Activated CD8-positive, alpha-beta T cell treated with anti-CD3 and anti-CD28 coated beads, Interleukin-2, amount 10 ng/mL, durations not matched to agents 7 days and 5 days (primary cell): Measurements from ENCODE around the gene PXMP2. TPM values are rescaled to one million over a fixed set of nuclear protein-coding genes. Genes with fewer than 3 reads are reported as not detected.
A peak's percentile ranks its signal among the peaks of the same experiment; 100 is the strongest.

Experiments
- ATAC-seq: fragments of 150-1000 bp; cut with Tn5 transposase; one replicate; pipeline ENCODE4 v1.10.0; 2021; ENCODE audit warnings: moderate library complexity
- CTCF ChIA-PET: fragments of 350-600 bp; sonication (Branson Sonifier 250); formaldehyde crosslinking; loops from one replicate; lab custom pipeline; 2021; ENCODE audit warnings: antibody characterized with exemption; lab: Charles Lee
- POLR2A ChIA-PET: fragments of 350-600 bp; sonication (Branson Sonifier 250); formaldehyde crosslinking; loops from one replicate; lab custom pipeline; 2021; ENCODE audit warnings: antibody characterized with exemption; lab: Charles Lee
- DNase-seq: peaks from one replicate; pipeline ENCODE4 v3.0.0-alpha.2; 2020
- H3K27ac Mint-ChIP-seq: one replicate; pipeline ENCODE4 v1.8.0; 2021; ENCODE audit warnings: mild to moderate bottlenecking, mixed read lengths
- H3K27me3 Mint-ChIP-seq: one replicate; pipeline ENCODE4 v1.8.0; 2021; ENCODE audit warnings: low read depth, mixed read lengths
- H3K36me3 Mint-ChIP-seq: one replicate; pipeline ENCODE4 v1.8.0; 2021; ENCODE audit warnings: low read depth, mixed read lengths
- H3K4me1 Mint-ChIP-seq: one replicate; pipeline ENCODE4 v1.8.0; 2021; ENCODE audit warnings: low read depth, mixed read lengths
- H3K4me3 Mint-ChIP-seq: one replicate; pipeline ENCODE4 v1.8.0; 2021; ENCODE audit warnings: mild to moderate bottlenecking, mixed read lengths
- H3K9me3 Mint-ChIP-seq: one replicate; pipeline ENCODE4 v1.8.0; 2022; ENCODE audit warnings: mixed read lengths; ENCODE audit not compliant: insufficient read depth
- total RNA-seq, 2 experiments: library from RNA; stranded (reverse); gene quantifications; one replicate each; pipeline ENCODE4 v1.2.3, GENCODE V29; 2021

PXMP2 gene
- total RNA-seq, 2 experiments from 2014 or later, result 38.0 to 40.6 TPM

DNA sequence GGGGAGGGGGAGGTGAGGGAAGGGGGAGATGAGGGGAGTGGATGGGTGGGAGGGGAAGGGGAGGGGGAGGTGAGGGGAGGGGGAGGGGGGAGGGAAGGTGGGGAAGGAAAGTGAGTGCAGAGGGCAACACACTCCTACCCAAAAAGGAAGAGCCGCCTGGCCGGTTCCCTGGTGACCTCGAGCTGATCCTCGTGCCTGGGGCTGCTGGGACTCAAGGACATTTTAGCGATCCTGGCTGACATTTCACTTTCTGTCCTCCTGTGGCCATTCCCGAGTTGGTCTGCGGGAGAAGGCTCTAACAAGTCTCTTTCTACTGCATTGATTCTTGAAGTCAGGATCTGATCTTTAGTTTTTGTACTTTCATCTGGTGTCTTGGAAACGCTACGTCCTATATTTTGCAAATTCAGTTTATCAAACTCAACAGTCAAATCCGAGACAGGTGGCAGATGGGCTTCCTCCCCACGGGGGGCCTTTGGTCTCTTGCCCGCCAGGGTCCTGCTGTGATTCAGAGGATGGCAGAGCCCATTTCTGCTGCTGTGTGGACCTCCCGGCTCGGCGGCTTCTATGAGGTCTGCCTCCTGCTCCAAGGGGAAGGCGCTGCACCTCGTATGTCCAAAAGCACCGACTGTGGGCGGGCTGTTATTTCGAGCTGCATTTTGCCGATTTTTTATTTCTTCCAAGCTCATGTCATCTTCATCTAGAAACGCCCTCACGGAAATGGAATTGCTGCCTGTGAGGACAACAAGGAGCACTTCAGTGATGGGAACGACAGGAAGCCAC is 42.3 kb downstream of the PXMP2 start:
- H3K4me1 Mint-ChIP-seq, result peaks cover 2% of the 10 kb centered on the region
- no peak overlapping the region for H3K4me3 Mint-ChIP-seq
- CTCF ChIA-PET, result no interaction called here
- ATAC-seq (peak; percentile 39), DNase-seq (no peak)
- no peaks in the 10 kb centered on the region for H3K27me3 Mint-ChIP-seq
- H3K9me3 Mint-ChIP-seq, result no peaks in the 10 kb centered on the region
- H3K27ac Mint-ChIP-seq, result peak overlapping the region; percentile 10
- peaks cover 87% of the 10 kb centered on the region for H3K36me3 Mint-ChIP-seq
- POLR2A ChIA-PET, result no interaction called here

DNA sequence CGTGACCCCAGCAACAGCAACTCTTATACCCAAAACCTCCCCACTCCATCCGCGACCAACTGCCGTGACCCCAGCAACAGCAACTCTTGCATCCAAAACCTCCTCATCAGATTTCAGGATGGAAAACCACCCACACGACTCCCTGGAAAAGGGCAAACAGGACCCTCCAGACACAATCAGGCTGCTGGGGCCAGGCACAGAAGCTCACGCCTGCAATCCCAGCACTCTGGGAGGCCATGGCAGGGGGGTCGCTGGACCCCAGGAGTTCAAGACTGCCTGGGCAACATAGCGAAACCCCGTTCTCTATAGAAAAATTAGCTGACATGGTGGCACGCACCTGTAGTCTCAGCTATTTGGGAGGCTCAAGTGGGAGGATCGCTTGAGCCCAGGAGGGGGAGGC is 43.0 kb downstream of the PXMP2 start:
- H3K27ac Mint-ChIP-seq, result peak overlapping the region; percentile 10
- H3K27me3 Mint-ChIP-seq, result no peaks in the 10 kb centered on the region
- ATAC-seq, result peak; percentile 19

DNA sequence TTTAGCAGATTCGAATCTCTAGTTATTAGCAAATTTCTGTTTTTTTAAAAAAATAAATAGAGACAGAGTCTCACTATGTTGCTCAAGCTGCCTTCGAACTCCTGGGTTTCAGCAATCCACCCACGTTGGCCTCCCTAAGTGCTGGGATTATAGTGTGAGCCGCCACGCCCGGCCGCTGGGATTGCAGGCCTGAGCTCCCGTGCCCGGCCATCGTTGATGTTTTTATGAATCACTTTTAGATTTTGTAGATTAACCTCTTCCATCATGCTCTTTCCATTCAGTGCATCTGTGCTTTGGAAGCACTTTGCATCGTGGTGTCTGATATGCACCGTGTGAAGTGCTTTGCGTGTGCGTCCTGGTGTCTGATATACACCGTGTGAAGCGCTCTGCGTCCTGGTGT is 44.2 kb downstream of the PXMP2 start:
- no peak for ATAC-seq
- ChIA-PET POLR2A (no interaction called here), CTCF (no interaction called here)
- Mint-ChIP-seq H3K36me3 (peaks cover 87% of the 10 kb centered on the region), H3K4me3 (no peak overlapping the region), H3K27me3 (no peaks in the 10 kb centered on the region), H3K9me3 (no peaks in the 10 kb centered on the region), H3K27ac (no peak overlapping the region), H3K4me1 (peaks cover 2% of the 10 kb centered on the region)
- DNase-seq, result no peak

More for the DNA sequence above, 43.0 kb downstream of the PXMP2 start:
- no peak overlapping the region for H3K4me3 Mint-ChIP-seq
- ChIA-PET CTCF (no interaction called here), POLR2A (interaction anchor here (0.7 kb wide), 1 partner anchor 22 kb away, joined by 4 read pairs; no protein-coding TSS in a partner anchor)
- H3K4me1 Mint-ChIP-seq, result peaks cover 2% of the 10 kb centered on the region
- H3K36me3 Mint-ChIP-seq, result peaks cover 89% of the 10 kb centered on the region
- no peak for DNase-seq
- no peaks in the 10 kb centered on the region for H3K9me3 Mint-ChIP-seq

DNA sequence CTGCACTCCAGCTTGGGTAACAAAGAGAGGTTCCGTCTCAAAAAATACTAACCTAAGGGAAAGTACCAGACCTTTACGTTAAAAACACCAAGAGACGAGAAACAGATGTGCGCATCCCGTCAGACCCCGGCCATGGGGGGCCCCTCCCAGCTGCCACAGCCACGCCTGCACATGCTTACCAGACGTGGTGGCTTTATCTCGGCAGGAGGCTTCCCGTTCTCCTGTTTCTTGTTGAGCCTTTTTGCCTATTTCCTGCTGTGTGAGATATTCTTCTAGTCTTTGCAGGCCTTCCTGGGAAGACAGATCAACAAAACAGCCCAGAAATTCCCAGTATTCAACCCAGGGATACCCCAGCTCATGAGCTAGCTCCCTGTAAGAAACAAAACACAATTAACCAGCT is 46.8 kb downstream of the PXMP2 start:
- Mint-ChIP-seq H3K36me3 (peaks cover 80% of the 10 kb centered on the region), H3K4me1 (no peaks in the 10 kb centered on the region), H3K27ac (no peak overlapping the region)

DNA sequence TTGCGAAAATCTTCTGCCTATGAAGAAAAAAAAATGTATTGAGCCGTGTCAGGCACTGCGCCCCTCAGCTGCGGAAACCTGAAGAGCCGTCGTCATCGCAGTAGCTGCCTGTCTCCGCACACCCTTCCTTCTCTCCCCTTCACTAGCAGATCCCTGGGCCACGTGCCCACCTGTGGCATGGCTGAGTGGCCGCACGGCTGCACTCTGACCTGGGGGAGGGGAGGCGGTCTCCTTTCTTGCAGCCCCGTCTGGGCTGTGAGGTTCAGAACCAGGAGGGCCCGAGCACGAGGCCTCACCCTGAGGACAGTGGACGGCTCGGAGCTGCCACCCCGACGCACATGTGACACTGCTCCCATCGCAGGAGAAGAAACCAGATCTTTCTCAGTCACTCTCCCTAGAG is 48.1 kb downstream of the PXMP2 start:
- H3K27ac Mint-ChIP-seq, result no peak overlapping the region
- H3K36me3 Mint-ChIP-seq, result peaks cover 83% of the 10 kb centered on the region
- ChIA-PET CTCF (no interaction called here), POLR2A (no interaction called here)
- no peak overlapping the region for H3K4me3 Mint-ChIP-seq
- ATAC-seq, result no peak
- no peak for DNase-seq
- no peaks in the 10 kb centered on the region for H3K9me3 Mint-ChIP-seq
- H3K27me3 Mint-ChIP-seq, result no peaks in the 10 kb centered on the region
- no peaks in the 10 kb centered on the region for H3K4me1 Mint-ChIP-seq

More for the DNA sequence above, 46.8 kb downstream of the PXMP2 start:
- H3K4me3 Mint-ChIP-seq, result no peak overlapping the region
- H3K27me3 Mint-ChIP-seq, result no peaks in the 10 kb centered on the region
- ChIA-PET CTCF (no interaction called here), POLR2A (no interaction called here)
- ATAC-seq, result no peak
- no peaks in the 10 kb centered on the region for H3K9me3 Mint-ChIP-seq
- DNase-seq, result no peak

DNA sequence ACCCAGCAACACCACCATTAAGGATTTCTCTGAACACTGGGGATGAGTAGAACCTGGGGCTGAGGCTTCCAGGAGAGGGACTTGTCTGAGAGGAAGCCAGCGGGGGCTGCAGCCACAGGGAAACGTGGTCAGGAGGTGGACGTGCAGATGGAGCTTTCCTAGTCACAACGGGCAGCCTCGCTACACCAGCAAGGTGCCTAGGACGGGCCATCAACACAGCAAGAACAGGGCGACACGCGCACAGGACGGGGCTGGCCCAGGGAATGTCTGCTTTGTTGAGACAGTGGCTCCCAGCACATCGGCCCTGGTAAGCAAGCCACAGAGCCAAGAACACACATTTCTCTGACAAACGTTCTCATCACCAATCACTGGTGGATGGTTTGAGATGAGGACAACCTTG is 49.0 kb downstream of the PXMP2 start:
- Mint-ChIP-seq H3K9me3 (no peaks in the 10 kb centered on the region), H3K36me3 (peaks cover 84% of the 10 kb centered on the region), H3K4me3 (no peak overlapping the region), H3K4me1 (no peaks in the 10 kb centered on the region), H3K27ac (no peak overlapping the region), H3K27me3 (no peaks in the 10 kb centered on the region)
- DNase-seq (no peak), ATAC-seq (no peak)
- POLR2A ChIA-PET, result no interaction called here
- CTCF ChIA-PET, result interaction anchor here (1.0 kb wide), 1 partner anchor 15 kb away, joined by 3 read pairs; no protein-coding TSS in a partner anchor

DNA sequence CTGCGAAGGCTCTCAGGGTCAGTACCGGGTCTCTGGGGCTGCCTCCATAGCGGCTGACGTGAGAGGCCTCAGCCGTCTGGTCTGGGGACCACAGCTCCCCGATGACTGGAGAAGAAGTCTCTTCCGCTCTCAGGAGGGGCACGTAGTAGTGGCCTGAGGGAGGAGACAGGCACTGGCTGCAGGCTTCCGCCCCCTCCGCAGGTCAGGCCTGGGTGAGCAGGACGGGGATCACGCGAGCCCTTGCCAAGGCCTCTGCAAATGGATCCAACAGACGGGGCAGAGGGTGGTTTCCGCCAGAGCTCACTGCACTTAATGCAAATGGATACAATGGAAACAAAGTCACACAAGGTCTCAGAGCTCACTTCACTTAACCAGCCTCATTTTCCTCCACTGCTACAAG is 49.5 kb downstream of the PXMP2 start:
- DNase-seq (no peak), ATAC-seq (no peak)
- Mint-ChIP-seq H3K36me3 (peaks cover 82% of the 10 kb centered on the region), H3K27ac (no peak overlapping the region), H3K9me3 (no peaks in the 10 kb centered on the region), H3K4me3 (no peak overlapping the region), H3K27me3 (no peaks in the 10 kb centered on the region), H3K4me1 (no peaks in the 10 kb centered on the region)
- CTCF ChIA-PET, result interaction anchor here (1.0 kb wide), 1 partner anchor 15 kb away, joined by 3 read pairs; no protein-coding TSS in a partner anchor
- POLR2A ChIA-PET, result no interaction called here

DNA sequence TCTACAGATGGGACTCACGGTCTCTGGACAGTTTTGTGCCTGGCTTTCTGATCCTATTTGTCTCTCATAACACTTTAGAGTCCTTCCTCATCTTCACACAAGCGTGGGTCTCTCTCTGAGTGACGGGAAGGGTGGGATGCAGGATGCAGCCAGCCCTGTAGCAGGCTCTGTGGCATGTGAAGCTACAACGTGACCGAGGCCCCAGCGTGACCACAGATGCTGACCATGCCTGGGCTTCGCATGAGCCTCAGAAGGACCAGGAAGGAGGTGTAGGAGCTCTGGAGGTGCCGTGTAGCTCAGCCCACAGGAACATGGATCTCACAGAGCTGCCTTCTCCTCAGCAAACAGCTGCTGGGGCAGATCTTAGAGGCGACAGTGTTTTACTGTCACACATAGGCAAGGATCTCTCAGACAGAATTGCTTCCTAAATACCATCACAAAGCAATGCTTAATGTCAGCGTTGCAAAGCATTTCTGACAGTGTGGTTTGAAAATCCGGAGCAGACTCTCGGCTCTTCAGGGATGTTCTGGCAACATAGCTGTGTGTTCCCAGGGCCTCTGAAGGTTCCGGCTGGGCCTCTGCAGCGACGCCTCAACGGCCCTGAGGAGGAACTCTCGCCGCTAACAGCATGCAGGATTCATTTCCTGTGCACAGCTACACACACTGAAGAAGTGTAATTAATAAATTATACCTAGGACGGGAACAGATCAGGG is 52.4 kb downstream of the PXMP2 start:
- Mint-ChIP-seq H3K27me3 (no peaks in the 10 kb centered on the region), H3K27ac (no peak overlapping the region), H3K4me1 (peaks cover 7% of the 10 kb centered on the region), H3K36me3 (peaks cover 81% of the 10 kb centered on the region), H3K4me3 (no peak overlapping the region), H3K9me3 (no peaks in the 10 kb centered on the region)
- DNase-seq (no peak), ATAC-seq (no peak)
- ChIA-PET POLR2A (no interaction called here), CTCF (no interaction called here)

DNA sequence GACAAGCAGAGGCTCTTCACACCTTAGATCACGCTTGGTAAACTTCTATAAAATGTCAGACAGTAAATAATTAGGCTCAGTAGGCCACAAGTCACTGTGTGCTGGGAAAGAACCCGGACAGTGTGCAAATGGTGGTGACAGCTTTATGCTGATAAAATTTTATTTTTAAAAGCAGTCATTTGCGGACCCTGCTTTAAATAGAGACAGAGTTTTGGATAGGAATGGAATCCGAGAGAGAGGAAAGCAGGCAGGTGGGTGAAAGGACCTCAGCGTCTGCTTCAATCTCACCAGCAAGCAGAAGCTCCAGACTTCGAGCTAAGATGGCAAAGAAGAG is 52.9 kb downstream of the PXMP2 start:
- no peak overlapping the region for H3K4me3 Mint-ChIP-seq
- no peaks in the 10 kb centered on the region for H3K27me3 Mint-ChIP-seq
- peaks cover 7% of the 10 kb centered on the region for H3K4me1 Mint-ChIP-seq
- CTCF ChIA-PET, result no interaction called here
- no peaks in the 10 kb centered on the region for H3K9me3 Mint-ChIP-seq
- no peak for ATAC-seq
- DNase-seq, result no peak
- H3K36me3 Mint-ChIP-seq, result peaks cover 81% of the 10 kb centered on the region
- POLR2A ChIA-PET, result no interaction called here
- H3K27ac Mint-ChIP-seq, result no peak overlapping the region

DNA sequence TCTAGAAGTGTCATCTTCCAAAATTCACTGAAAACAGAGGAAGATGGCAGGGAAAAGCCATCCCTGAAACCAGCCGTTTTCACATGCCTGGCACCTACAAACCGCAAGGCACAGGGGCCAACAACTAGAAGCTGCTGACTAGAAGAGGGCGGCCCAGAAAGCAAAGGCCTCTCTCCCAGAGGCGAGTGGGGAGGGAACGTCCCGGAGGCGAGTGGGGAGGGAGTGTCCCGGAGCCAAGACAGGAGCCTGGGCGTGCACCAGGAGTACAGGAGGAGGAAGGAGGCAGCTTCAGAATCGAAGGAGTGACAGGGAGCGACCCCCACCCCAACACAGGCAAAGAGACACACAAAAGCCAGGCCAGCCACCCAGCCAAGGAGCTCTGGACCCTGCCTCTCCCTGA is 53.3 kb downstream of the PXMP2 start:
- no peak overlapping the region for H3K27ac Mint-ChIP-seq
- H3K36me3 Mint-ChIP-seq, result peaks cover 81% of the 10 kb centered on the region
- H3K9me3 Mint-ChIP-seq, result no peaks in the 10 kb centered on the region
- DNase-seq (no peak), ATAC-seq (no peak)
- no peaks in the 10 kb centered on the region for H3K27me3 Mint-ChIP-seq
- POLR2A ChIA-PET, result no interaction called here
- CTCF ChIA-PET, result no interaction called here
- H3K4me3 Mint-ChIP-seq, result no peak overlapping the region
- H3K4me1 Mint-ChIP-seq, result peaks cover 7% of the 10 kb centered on the region

DNA sequence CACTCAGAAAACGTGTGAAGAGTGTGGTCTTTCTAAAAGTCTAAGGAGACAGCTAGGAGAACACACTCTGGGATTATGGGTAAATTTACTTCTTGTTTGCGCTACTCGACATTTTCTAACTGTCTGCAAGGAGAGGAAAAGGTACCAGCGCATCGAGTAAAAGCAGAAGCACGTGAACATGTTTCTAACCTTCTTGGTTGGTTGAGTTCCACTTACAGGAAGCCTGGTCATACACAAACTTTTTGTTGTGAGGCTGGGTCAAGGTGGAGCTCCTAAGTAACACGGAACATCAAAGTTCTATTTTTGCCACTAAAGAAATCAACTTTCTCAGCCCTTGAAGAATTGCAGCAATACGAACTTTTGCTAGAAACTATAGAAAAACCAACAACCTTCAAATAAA is 54.2 kb downstream of the PXMP2 start:
- POLR2A ChIA-PET, result interaction anchor here (0.7 kb wide), 1 partner anchor 24 kb away, joined by 3 read pairs; no protein-coding TSS in a partner anchor
- DNase-seq, result no peak
- Mint-ChIP-seq H3K27me3 (no peaks in the 10 kb centered on the region), H3K4me3 (no peak overlapping the region), H3K9me3 (no peaks in the 10 kb centered on the region), H3K27ac (no peak overlapping the region), H3K4me1 (peaks cover 9% of the 10 kb centered on the region), H3K36me3 (peaks cover 80% of the 10 kb centered on the region)
- no peak for ATAC-seq
- CTCF ChIA-PET, result interaction anchor here (1.2 kb wide), 1 partner anchor 26 kb away, joined by 4 read pairs; no protein-coding TSS in a partner anchor

DNA sequence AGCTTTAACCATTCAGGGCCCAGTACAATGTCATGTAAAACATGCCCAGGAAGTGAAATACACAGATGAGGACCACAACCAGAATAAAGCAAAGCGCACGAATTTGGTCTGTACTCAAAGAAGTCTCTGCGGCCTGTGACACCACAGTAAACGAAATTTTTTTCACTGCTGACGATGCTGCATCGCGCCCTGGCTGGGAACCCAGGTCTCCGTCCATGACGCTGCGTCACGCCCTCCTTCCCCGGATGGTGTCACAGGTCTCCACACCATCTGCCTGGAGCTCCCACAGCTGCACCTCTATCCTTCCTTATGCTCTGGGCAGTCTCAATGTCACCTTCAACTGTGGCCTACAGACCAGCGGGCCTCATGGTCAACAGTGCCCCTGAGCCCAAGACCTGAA is 56.4 kb downstream of the PXMP2 start:
- no peak for DNase-seq
- Mint-ChIP-seq H3K36me3 (peaks cover 87% of the 10 kb centered on the region), H3K4me3 (no peak overlapping the region), H3K9me3 (no peaks in the 10 kb centered on the region), H3K4me1 (peaks cover 9% of the 10 kb centered on the region), H3K27me3 (no peaks in the 10 kb centered on the region), H3K27ac (no peak overlapping the region)
- CTCF ChIA-PET, result interaction anchor here (0.6 kb wide), 1 partner anchor 46 kb away, joined by 3 read pairs; no protein-coding TSS in a partner anchor
- no peak for ATAC-seq
- POLR2A ChIA-PET, result no interaction called here
